Measurements from ENCODE around the gene CHL1.

Gene CHL1

GRCh38 chr3:418239-418929, 221.8 kb downstream of the CHL1 start:
- DNase-seq, result no peak

- DNase-seq, result no peak
These were observed 224.0 kb downstream of the CHL1 start for GRCh38 chr3:420584-420983.

GRCh38 chr3:425079-425478, 228.5 kb downstream of the CHL1 start:
- DNase-seq, result no peak

GRCh38 chr3:426072-426471, 229.5 kb downstream of the CHL1 start:
- no peak for DNase-seq

- DNase-seq, result no peak
These were observed 230.6 kb downstream of the CHL1 start for GRCh38 chr3:427128-427527.

GRCh38 chr3:430186-430585, 233.6 kb downstream of the CHL1 start:
- DNase-seq, result no peak

- DNase-seq, result no peak
These were observed 238.6 kb downstream of the CHL1 start for GRCh38 chr3:435161-435560.

GRCh38 chr3:436053-436452, 239.5 kb downstream of the CHL1 start:
- no peak for DNase-seq

- DNase-seq, result no peak
These were observed 244.3 kb downstream of the CHL1 start for GRCh38 chr3:440826-441225.

- no peak for DNase-seq
These were observed 249.4 kb downstream of the CHL1 start for GRCh38 chr3:445960-446359.

- no peak for DNase-seq
These were observed 251.1 kb downstream of the CHL1 start for GRCh38 chr3:447671-448070.

GRCh38 chr3:449711-450110, 253.1 kb downstream of the CHL1 start:
- DNase-seq, result no peak

- DNase-seq, result no peak
These were observed 255.7 kb downstream of the CHL1 start for GRCh38 chr3:452221-452620.

- no peak for DNase-seq
These were observed 256.5 kb downstream of the CHL1 start for GRCh38 chr3:453106-453505.

- DNase-seq, result no peak
These were observed 258.4 kb downstream of the CHL1 start for GRCh38 chr3:454986-455385.

GRCh38 chr3:458124-458523, 261.6 kb downstream of the CHL1 start:
- DNase-seq, result no peak

- DNase-seq, result no peak
These were observed 262.2 kb downstream of the CHL1 start for GRCh38 chr3:458653-459310.

All from stimulated activated CD4-positive, alpha-beta T cell treated with anti-CD3 and anti-CD28 coated beads, Interleukin-4, amount 100 ng/mL, for 4 hours (primary cell).